PC-3 (cell line): ENCODE data around the gene SSTR5. TPM values are rescaled to one million over a fixed set of nuclear protein-coding genes. Genes with fewer than 3 reads are reported as not detected.

ENCODE experiments used
- ATAC-seq: fragments of 200-7000 bp; cut with Tn5 transposase; 2 replicates; pipeline ENCODE4 v1.9.1; 2020; ENCODE audit warnings: mild to moderate bottlenecking, moderate library complexity
- BruUV-seq: library from RNA; stranded (reverse); fragments of 400-500 nt; replicated peaks from 2 replicates; lab custom pipeline; 2021; lab: Mats Ljungman, UMichigan
- CTCF ChIA-PET: fragments of 300-600 bp; sonication (Branson Sonifier 250); formaldehyde crosslinking; loops from one replicate; lab custom pipeline; 2022; ENCODE audit warnings: antibody characterized with exemption; lab: Charles Lee
- POLR2A ChIA-PET: fragments of 300-600 bp; sonication (Branson Sonifier 250); formaldehyde crosslinking; loops from one replicate; lab custom pipeline; 2022; ENCODE audit warnings: antibody characterized with exemption; ENCODE audit not compliant: unreplicated experiment; lab: Charles Lee
- DNase-seq: peaks from one replicate; pipeline ENCODE4 v3.0.0-alpha.2; 2015
- H2AFZ ChIP-seq: fragments of 300-600 bp; sonication (generic); 2 replicates; pipeline ENCODE4 v1.6.0; 2016; ENCODE audit warnings: antibody characterized with exemption, low read length
- H3F3A ChIP-seq: fragments of 300-600 bp; sonication (generic); one replicate; pipeline ENCODE4 v1.6.0; 2017; ENCODE audit warnings: antibody characterized with exemption, low read length, control low read depth, mild to moderate bottlenecking; ENCODE audit not compliant: unreplicated experiment
- H3K27ac ChIP-seq: fragments of 300-600 bp; sonication (generic); 2 replicates; pipeline ENCODE4 v1.5.1; 2016; ENCODE audit warnings: mild to moderate bottlenecking, low read length
- H3K27me3 ChIP-seq: fragments of 300-600 bp; sonication (generic); 2 replicates; pipeline ENCODE4 v1.6.1; 2016; ENCODE audit warnings: low read length, mixed read lengths
- H3K36me3 ChIP-seq: fragments of 300-600 bp; sonication (generic); 2 replicates; pipeline ENCODE4 v1.6.1; 2016; ENCODE audit warnings: low read depth, mixed run types, low read length, mixed read lengths
- H3K4me1 ChIP-seq: fragments of 300-600 bp; sonication (generic); 2 replicates; pipeline ENCODE4 v1.5.1; 2016; ENCODE audit warnings: low read length; ENCODE audit not compliant: insufficient read depth
- H3K4me2 ChIP-seq: fragments of 300-600 bp; sonication (generic); 2 replicates; pipeline ENCODE4 v1.6.0; 2016; ENCODE audit warnings: low read length
- H3K4me3 ChIP-seq: fragments of 300-600 bp; sonication (generic); 2 replicates; pipeline ENCODE4 v1.5.1; 2016; ENCODE audit warnings: mild to moderate bottlenecking, low read length, mixed read lengths
- H3K79me2 ChIP-seq: fragments of 300-600 bp; sonication (generic); 2 replicates; pipeline ENCODE4 v1.6.1; 2017; ENCODE audit warnings: low read length, mixed read lengths
- H3K9ac ChIP-seq: fragments of 300-600 bp; sonication (generic); 2 replicates; pipeline ENCODE4 v1.6.0; 2016; ENCODE audit warnings: mild to moderate bottlenecking, low read length
- H3K9me2 ChIP-seq: fragments of 300-600 bp; sonication (generic); replicated peaks from 2 replicates; pipeline ENCODE4 v1.6.1; 2016; ENCODE audit warnings: mixed run types, low read length, mixed read lengths
- H3K9me3 ChIP-seq: fragments of 300-600 bp; sonication (generic); 2 replicates; pipeline ENCODE4 v1.6.1; 2016; ENCODE audit warnings: low read length, mixed read lengths
- H4K20me1 ChIP-seq: fragments of 300-600 bp; sonication (generic); 2 replicates; pipeline ENCODE4 v1.6.1; 2016; ENCODE audit warnings: low read length, mixed read lengths
- EZH2 ChIP-seq: fragments of 300-600 bp; sonication (generic); IDR thresholded peaks from one replicate; pipeline ENCODE4 v1.6.1; 2017; ENCODE audit warnings: antibody characterized with exemption, mild to moderate bottlenecking, low read length; ENCODE audit not compliant: unreplicated experiment
- EZH2phosphoT487 ChIP-seq: fragments of 300-600 bp; sonication (generic); IDR thresholded peaks from 2 replicates; pipeline ENCODE4 v1.6.1; 2018; ENCODE audit warnings: mild to moderate bottlenecking, antibody characterized with exemption, low read length, borderline replicate concordance
- intact Hi-C: fragments of 100-400 bp; cut with micrococcal nuclease; formaldehyde crosslinking; loops from 2 replicates; pipeline ENCODE4 v1.9.0; 2023
- total RNA-seq: library from RNA; depleted of rRNA; stranded (reverse); fragments of >200 nt; gene quantifications from 2 replicates; pipeline ENCODE4 v1.2.3, GENCODE V29; 2014
- TF ChIP-seq, protein P1 (sequence below): fragments of 300-600 bp; sonication (generic); conservative IDR thresholded peaks from 2 replicates; pipeline ENCODE4 v1.5.1; 2017; ENCODE audit warnings: antibody characterized with exemption, low read depth, mild to moderate bottlenecking, low read length

Gene SSTR5
- total RNA-seq, 1 experiment from 2014 or later, result 0.51 TPM

- DNase-seq (no peak), ATAC-seq (no peak)
- Histone ChIP-seq H3K9me2 (no peaks in the 10 kb centered on the region), H3K9me3 (no peaks in the 10 kb centered on the region), H2AFZ (no peak overlapping the region), H3K9ac (no peak overlapping the region), H4K20me1 (no peaks in the 10 kb centered on the region), H3K4me1 (no peaks in the 10 kb centered on the region), H3K36me3 (no peaks in the 10 kb centered on the region), H3K27ac (no peak overlapping the region), H3K4me2 (no peak overlapping the region), H3K79me2 (no peaks in the 10 kb centered on the region), H3K4me3 (no peak overlapping the region), H3F3A (no peaks in the 10 kb centered on the region), H3K27me3 (no peaks in the 10 kb centered on the region; the same call in 1 of the 2 replicates)
- BruUV-seq, result no TSS peak
- TF ChIP-seq EZH2, result no peak
- TF ChIP-seq, protein P1, sequence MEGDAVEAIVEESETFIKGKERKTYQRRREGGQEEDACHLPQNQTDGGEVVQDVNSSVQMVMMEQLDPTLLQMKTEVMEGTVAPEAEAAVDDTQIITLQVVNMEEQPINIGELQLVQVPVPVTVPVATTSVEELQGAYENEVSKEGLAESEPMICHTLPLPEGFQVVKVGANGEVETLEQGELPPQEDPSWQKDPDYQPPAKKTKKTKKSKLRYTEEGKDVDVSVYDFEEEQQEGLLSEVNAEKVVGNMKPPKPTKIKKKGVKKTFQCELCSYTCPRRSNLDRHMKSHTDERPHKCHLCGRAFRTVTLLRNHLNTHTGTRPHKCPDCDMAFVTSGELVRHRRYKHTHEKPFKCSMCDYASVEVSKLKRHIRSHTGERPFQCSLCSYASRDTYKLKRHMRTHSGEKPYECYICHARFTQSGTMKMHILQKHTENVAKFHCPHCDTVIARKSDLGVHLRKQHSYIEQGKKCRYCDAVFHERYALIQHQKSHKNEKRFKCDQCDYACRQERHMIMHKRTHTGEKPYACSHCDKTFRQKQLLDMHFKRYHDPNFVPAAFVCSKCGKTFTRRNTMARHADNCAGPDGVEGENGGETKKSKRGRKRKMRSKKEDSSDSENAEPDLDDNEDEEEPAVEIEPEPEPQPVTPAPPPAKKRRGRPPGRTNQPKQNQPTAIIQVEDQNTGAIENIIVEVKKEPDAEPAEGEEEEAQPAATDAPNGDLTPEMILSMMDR, result no peak
- ChIA-PET CTCF (no interaction called here), POLR2A (no interaction called here)
- intact Hi-C loops, result no loop called here
Measured at GRCh38 chr16:1062895-1063294, 9.7 kb upstream of the SSTR5 start.

DNA sequence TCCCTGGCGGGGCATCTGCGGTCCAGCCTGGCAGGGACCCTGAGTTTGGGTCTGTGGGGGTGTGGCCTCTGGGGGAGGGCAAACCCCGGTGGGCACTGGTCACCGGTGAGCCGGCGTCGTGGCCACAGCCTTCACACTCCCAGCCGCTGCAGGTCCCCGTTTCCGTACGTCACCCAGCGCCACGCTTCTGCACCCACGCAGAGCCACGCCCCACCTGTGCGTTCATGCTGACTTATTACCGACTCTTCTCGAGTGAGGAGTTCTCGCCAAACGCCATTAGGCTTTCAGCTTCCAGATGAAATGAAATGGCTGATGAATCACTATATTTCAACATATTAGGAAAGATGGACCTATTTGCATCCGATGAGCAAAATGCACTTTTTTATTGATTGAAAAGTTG lies 8.8 kb upstream of the SSTR5 start:
- no peaks in the 10 kb centered on the region for H3K9me2 ChIP-seq
- no peak for TF ChIP-seq EZH2phosphoT487
- TF ChIP-seq EZH2, result no peak
- TF ChIP-seq, protein P1, result no peak
- H3K9ac ChIP-seq, result no peak overlapping the region
- H3K4me1 ChIP-seq, result no peaks in the 10 kb centered on the region
- no TSS peak for BruUV-seq
- H4K20me1 ChIP-seq, result no peaks in the 10 kb centered on the region
- no peak overlapping the region for H3K4me3 ChIP-seq
- H3K79me2 ChIP-seq, result no peaks in the 10 kb centered on the region
- DNase-seq, result no peak
- H2AFZ ChIP-seq, result no peak overlapping the region
- H3F3A ChIP-seq, result no peaks in the 10 kb centered on the region
- H3K27me3 ChIP-seq, result no peaks in the 10 kb centered on the region; the same call in 1 of the 2 replicates
- CTCF ChIA-PET, result no interaction called here
- H3K9me3 ChIP-seq, result no peaks in the 10 kb centered on the region
- no peak overlapping the region for H3K27ac ChIP-seq
- H3K36me3 ChIP-seq, result no peaks in the 10 kb centered on the region
- intact Hi-C loops, result no loop called here
- H3K4me2 ChIP-seq, result no peak overlapping the region
- POLR2A ChIA-PET, result no interaction called here
- ATAC-seq, result no peak

DNA sequence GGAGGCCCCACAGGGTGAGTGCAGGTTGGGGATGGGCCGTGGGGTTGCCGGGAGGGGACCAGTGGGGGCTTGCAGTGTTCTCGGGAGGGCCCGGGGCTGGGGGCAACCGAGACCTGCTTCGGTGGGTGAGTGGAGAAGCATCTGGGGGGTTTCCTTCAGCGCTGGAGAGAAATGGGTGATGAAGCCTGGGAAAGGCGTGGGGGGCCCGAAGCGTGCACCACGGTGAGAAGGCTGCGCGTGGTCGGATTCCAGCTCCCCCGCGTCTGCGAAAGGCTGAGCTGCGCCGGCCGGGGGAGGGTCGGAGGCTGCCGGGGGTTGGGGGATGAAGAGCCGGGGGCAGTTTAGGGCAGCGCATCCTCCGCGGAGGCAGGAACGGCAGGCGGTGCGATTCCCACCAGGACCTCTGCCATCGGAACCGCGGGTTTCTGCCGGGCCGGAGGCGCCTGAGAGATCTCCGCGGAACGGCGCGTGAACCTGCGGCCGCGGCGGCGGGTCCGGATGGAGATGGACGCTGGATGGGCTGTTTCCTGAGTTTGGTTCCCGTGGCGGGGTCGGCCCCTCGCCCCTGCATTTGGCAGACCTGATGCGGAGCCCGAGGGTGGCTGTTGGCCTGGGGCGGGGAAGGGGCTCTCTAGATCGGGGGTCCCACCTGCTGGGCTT lies 6.9 kb upstream of the SSTR5 start:
- Histone ChIP-seq H3K36me3 (no peaks in the 10 kb centered on the region), H3K27ac (no peak overlapping the region), H4K20me1 (no peaks in the 10 kb centered on the region), H3K9ac (no peak overlapping the region), H3K79me2 (no peaks in the 10 kb centered on the region), H3K27me3 (no peaks in the 10 kb centered on the region; the same call in 1 of the 2 replicates), H3F3A (no peaks in the 10 kb centered on the region), H3K9me3 (no peaks in the 10 kb centered on the region), H3K4me2 (no peak overlapping the region), H2AFZ (no peak overlapping the region), H3K4me3 (no peak overlapping the region), H3K4me1 (no peaks in the 10 kb centered on the region), H3K9me2 (no peaks in the 10 kb centered on the region)
- ChIA-PET POLR2A (no interaction called here), CTCF (no interaction called here)
- no peak for ATAC-seq
- no peak for DNase-seq
- intact Hi-C loops, result no loop called here
- TF ChIP-seq EZH2phosphoT487 (no peak), EZH2 (no peak)
- TF ChIP-seq, protein P1, result no peak
- BruUV-seq, result no TSS peak
